OCI-LY7 (cell line): ENCODE results near the gene PIK3R6.

Experiments used
- CTCF ChIP-seq: fragments of 200-600 bp; sonication (generic); conservative IDR thresholded peaks from 2 replicates; pipeline ENCODE4 v1.5.1; 2014; ENCODE audit warnings: mild to moderate bottlenecking, antibody characterized with exemption, low read length, moderate library complexity, mixed read lengths
- EZH2phosphoT487 ChIP-seq: fragments of 200-600 bp; sonication (generic); IDR thresholded peaks from 2 replicates; pipeline ENCODE4 v1.6.1; 2018; ENCODE audit warnings: low read depth, borderline replicate concordance, mild to moderate bottlenecking, mixed run types, antibody characterized with exemption, low read length, moderate library complexity, mixed read lengths

GRCh38 chr17:8803531-8804420 lies 63.7 kb downstream of the PIK3R6 start:
- TF ChIP-seq CTCF (peak; percentile 37; the same call in 1 of the 2 replicates), EZH2phosphoT487 (no peak)
